ENCODE data around the gene ZNF646.

- no peak for TF ChIP-seq CTCF (IDR thresholded peaks at IDR 0.05; ENCODE audit: insufficient read depth, low read depth, low read length)
- TF ChIP-seq EZH2 (IDR thresholded peaks at IDR 0.05; ENCODE audit: insufficient read depth, low read length) = no peak
These were observed 58.2 kb downstream of the ZNF646 start for GRCh38 chr16:31132303-31132979.
